ENCODE data around the gene DOCK11. TPM values are rescaled to one million over a fixed set of nuclear protein-coding genes. Genes with fewer than 3 reads are reported as not detected.

DOCK11 gene
- total and polyA plus RNA-seq, 9 of the 15 experiments (the other 6 are each of a cell fraction or from before 2014, with no cell fraction given) = 41.8 to 77.8 (median 50.9) TPM

GRCh38 chrX:118448273-118448783 is 47.3 kb upstream of the DOCK11 start:
- ChIA-PET POLR2A (no interaction called here), CTCF (ENCODE audit: low intra/inter-chr PET ratio) (no interaction called here)
- no peak overlapping the region for H3K9ac ChIP-seq (ENCODE audit: insufficient read depth in 1 of 2, low read depth in 2 of 2, low read length in 2 of 2)
- H3K9me1 ChIP-seq (ENCODE audit: control insufficient read depth, insufficient read depth, low read length) = no peaks in the 10 kb centered on the region
- WGBS (ENCODE audit: insufficient coverage, low coverage, missing lambda C conversion rate) = 63% methylated on average over 3 of the region's 3 CpGs
- in situ Hi-C loops (cut with MboI) (no loop called here), intact Hi-C loops (cut with micrococcal nuclease) (no loop called here)
- H3K4me3 ChIP-seq = no peak overlapping the region
- no peak overlapping the region for H3K4me2 ChIP-seq (ENCODE audit: insufficient read depth, low read length)
- no peak overlapping the region for H2AFZ ChIP-seq (ENCODE audit: low read depth, low read length)
- no peak for FAIRE-seq
- ATAC-seq = no peak
- H3K27ac ChIP-seq (ENCODE audit: extremely low read depth, low read depth, low read length) = no peak overlapping the region
- H4K20me1 ChIP-seq (replicated peaks; ENCODE audit: control insufficient read depth, insufficient read depth, low read length) = no peaks in the 10 kb centered on the region
- H3K9me3 ChIP-seq (replicated peaks; ENCODE audit: control insufficient read depth, insufficient read depth, low read depth, low read length) = no peaks in the 10 kb centered on the region
- H3K4me1 ChIP-seq (replicated peaks in 1 of 2; ENCODE audit: control insufficient read depth in 2 of 2, insufficient read depth in 2 of 2, low read length in 2 of 2) = no peaks in the 10 kb centered on the region
- peaks cover 31% of the 10 kb centered on the region for H3K36me3 ChIP-seq (ENCODE audit: control insufficient read depth, insufficient read depth, low read length)
- no peaks in the 10 kb centered on the region for H3K27me3 ChIP-seq (ENCODE audit: control insufficient read depth in 2 of 2, insufficient read depth in 2 of 2, low read length in 2 of 2)
- no peaks in the 10 kb centered on the region for H3K79me2 ChIP-seq (ENCODE audit: control insufficient read depth, insufficient read depth, low read length)
- TF ChIP-seq IFI16 (CRISPR knock-in tag; IDR thresholded peaks at IDR 0.05) (no peak), MAFG (tag; conservative IDR thresholded peaks at IDR 0.05) (no peak), PHB (CRISPR knock-in tag; IDR thresholded peaks at IDR 0.05) (no peak), MAX (CRISPR knock-in tag; IDR thresholded peaks at IDR 0.05) (no peak), MCM2 (IDR thresholded peaks at IDR 0.05; ENCODE audit: low read depth) (no peak), ZNF347 (CRISPR knock-in tag; IDR thresholded peaks at IDR 0.05; ENCODE audit: low read depth) (no peak), NCOA6 (IDR thresholded peaks at IDR 0.05) (no peak), RHOXF2B (CRISPR knock-in tag; conservative IDR thresholded peaks at IDR 0.05) (no peak), ZNF395 (CRISPR knock-in tag; IDR thresholded peaks at IDR 0.05) (no peak), RBM39 (optimal IDR thresholded peaks at IDR 0.05; ENCODE audit: low read depth, low read length) (no peak), ZNF76 (CRISPR knock-in tag; IDR thresholded peaks at IDR 0.05; ENCODE audit: borderline replicate concordance) (no peak), PHF21A (IDR thresholded peaks at IDR 0.05; ENCODE audit: borderline replicate concordance, low read depth) (no peak), THRB (CRISPR knock-in tag; conservative IDR thresholded peaks at IDR 0.05) (no peak), HMGN3 (IDR thresholded peaks at IDR 0.05; ENCODE audit: borderline replicate concordance, extremely low read depth, insufficient read length, low read depth, low read length) (no peak), CBFB (CRISPR knock-in tag; IDR thresholded peaks at IDR 0.05) (no peak), ZBED1 (IDR thresholded peaks at IDR 0.05) (no peak), NR2C1 (IDR thresholded peaks at IDR 0.05) (no peak), NR2C1 (tag; IDR thresholded peaks at IDR 0.05) (no peak), FOXJ3 (CRISPR knock-in tag; IDR thresholded peaks at IDR 0.05) (no peak)
- no TSS peak for BruUV-seq (replicated peaks)
- DNase-seq (ENCODE audit: extremely low read depth in 1 of 4, low spot score in 3 of 4) = no peak
